Non-pigmented ciliary epithelial cell (primary cell): Measurements from ENCODE around the gene DIP2B.

ENCODE experiments used
- DNase-seq: peaks from one replicate; pipeline ENCODE4 v3.0.0-alpha.2; 2010; ENCODE audit warnings: low read depth

Gene DIP2B

DNA sequence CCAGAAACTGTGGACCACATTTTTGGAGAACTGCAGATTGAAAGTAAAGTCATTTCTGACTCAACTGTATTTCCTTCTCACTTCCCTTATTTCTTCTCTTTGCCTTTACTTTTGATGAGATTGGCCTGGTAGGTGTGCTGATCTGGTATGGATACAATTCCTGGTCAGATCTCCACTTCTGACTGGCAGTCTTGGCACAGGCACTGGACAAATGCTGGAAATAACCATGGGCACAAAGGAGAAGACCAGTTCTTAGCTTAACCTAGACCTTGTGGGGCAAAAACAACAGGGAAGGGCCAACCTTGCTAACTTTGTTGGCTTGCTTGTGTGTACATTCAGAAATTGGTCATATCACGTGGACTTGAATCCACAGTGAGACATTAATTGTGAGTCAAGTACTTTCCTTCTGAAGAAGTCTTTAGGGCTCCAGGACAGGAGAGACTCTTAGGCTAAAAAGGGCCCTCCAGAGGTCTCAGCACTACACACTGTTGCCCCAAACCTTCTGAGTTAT is 75.0 kb downstream of the DIP2B start:
- DNase-seq, result no peak

DNA sequence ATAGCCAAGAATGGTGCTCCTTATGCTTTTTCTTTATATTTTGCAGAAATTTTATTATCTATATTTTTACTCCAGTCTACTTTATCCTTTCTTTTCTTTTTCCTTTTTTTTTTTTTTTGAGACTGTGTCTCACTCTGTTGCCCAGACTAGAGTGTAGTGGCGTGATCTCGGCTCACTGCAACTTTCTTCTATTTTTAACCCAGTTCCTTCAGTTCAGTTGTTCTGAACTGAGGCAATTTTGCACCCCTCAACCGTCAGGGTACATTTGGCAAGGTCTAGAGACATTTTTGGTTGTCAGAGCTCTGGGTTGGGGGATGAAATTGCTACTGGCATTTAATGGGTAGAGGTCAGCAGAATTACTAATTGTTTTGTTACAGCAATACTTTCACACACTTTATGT is 75.7 kb downstream of the DIP2B start:
- DNase-seq, result no peak

GRCh38 chr12:50581226-50582184 is 76.7 kb downstream of the DIP2B start:
- DNase-seq, result peak; percentile 77

GRCh38 chr12:50584135-50584534 is 79.3 kb downstream of the DIP2B start:
- DNase-seq, result no peak

DNA sequence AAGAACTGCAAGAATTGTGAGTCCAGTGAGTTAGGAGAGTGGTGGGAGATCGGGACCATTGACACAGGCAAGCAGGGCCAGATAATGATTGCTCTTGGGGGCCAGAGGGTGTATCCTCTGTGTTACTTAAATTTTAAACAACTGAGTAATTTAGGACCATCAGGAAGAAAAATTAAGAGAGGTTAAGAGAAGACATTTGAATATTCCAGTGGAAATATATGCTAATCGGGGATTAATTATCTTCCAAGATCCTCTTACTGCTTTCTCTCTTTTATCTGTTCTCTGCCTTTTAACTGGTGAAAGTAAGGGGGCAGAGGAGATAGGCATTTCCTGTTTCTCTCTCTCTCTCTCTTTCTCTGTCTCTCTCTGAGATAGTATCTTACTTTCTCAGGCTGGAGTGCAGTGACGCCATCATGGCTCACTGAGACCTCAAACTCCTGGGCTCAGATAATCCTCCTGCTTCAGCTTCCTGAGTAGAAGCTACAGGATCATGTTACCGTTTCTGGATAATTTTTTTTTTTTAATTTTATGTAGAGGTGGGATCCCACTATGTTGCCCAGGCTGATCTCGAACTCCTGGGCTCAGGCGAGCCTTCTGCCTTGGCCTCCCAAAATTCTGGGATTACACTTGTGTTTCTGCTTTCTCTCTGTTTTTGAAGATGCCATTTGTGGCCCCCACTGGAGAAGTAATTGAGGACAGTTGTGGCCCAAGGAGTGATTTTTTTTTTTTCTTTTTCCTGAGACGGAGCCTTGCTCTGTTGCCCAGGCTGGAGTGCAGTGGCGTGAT is 85.1 kb downstream of the DIP2B start:
- peak; percentile 87 for DNase-seq

- no peak for DNase-seq
Observed at GRCh38 chr12:50590869-50591268, 86.1 kb downstream of the DIP2B start.

- no peak for DNase-seq
Observed at GRCh38 chr12:50595667-50596066, 90.9 kb downstream of the DIP2B start.

DNA sequence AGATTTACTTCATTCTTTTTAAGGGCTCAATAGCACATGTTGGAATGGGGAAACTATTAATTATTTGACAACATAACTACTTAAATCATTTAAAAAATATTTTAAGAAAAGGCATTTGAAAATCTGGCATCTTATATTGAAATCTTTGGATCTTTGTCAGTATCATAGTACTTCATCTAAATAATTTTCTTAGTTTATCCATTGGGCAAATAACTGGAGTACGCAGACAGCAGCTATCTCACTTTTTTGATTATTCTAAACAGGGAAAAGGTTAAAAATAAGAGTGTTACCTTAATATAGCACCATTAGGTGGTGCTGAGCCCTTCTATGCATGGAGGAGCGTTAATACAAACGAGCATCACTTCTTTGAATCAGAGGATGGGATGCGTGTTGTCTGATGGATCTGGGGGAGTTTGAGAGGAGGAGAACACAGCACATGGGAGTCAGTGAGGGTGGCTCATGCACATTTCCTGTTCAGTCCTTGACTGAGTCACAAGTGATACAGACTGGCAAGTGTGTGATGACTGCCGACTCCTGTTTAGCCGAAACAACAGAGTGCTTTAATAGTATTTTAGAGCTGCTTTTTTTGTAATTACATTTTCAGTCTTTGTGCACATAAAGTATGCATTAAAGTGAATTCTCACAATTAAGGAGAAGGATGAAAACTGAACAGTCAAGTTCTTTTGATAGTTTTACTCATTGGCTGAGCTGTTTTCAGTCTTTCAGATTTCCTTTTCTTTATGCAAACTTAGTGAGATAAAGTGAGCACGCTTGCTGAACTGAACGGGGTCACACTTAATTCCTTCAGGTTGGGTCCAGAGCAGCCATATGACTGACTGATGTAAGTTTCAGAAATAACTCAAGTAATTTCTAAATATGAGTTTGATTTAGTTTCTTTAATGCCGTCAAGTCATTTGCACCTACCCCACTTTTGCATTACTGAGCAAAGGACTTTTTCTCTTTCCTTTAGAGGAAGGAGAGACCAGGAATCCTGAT is 92.7 kb downstream of the DIP2B start:
- peak; percentile 63 for DNase-seq

- DNase-seq, result no peak
Observed at GRCh38 chr12:50598321-50598862, 93.6 kb downstream of the DIP2B start.

DNA sequence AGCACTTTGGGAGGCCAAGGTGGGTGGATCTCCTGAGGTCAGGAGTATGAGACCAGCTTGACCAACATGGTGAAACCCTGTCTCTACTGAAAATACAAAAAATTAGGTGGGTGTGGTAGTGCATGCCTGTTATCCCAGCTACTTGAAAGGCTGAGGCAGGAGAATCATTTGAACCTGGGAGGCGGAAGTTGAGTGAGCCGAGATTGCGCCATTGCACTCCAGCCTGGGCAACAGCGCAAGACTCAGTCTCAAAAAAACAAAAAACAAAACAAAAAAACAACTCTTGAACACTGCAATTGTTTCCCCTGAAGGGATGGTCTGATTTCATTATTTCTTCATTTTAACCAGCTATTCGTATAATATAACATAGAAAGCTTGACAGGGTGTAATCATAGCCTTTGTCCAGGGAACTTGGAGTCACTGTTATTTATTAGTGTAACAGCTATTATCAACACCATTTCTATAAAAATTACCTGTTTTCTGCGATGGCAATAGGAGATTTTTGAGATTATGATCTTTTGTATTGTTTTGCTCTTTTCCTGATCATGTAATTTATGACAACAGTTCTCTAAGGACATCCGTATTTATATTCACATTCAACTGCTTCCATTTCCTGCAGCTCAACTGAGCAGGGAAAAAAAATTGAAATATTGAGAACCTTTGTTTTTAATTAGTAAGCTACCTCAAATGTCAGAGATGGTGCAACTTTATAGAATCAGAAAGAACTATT is 94.7 kb downstream of the DIP2B start:
- DNase-seq, result no peak

DNA sequence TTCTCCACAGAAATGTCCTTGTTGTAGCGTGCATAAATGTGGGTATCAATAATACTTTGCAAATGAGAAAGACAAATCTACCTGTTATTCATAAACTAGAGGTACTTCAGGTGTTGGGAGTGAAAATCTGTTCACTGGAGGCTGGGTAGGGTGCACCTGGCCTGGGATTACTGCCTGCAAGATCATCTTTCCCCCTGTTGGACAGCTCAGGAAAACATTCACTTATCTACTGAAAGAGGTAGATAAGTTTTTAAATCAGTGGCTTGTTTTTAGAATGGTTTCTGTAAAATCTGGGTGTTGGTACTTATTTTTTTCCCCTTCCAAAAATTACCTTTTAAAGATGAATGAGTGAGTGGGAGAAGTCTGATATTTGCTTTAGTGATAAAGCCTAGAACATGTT is 95.6 kb downstream of the DIP2B start:
- no peak for DNase-seq

DNA sequence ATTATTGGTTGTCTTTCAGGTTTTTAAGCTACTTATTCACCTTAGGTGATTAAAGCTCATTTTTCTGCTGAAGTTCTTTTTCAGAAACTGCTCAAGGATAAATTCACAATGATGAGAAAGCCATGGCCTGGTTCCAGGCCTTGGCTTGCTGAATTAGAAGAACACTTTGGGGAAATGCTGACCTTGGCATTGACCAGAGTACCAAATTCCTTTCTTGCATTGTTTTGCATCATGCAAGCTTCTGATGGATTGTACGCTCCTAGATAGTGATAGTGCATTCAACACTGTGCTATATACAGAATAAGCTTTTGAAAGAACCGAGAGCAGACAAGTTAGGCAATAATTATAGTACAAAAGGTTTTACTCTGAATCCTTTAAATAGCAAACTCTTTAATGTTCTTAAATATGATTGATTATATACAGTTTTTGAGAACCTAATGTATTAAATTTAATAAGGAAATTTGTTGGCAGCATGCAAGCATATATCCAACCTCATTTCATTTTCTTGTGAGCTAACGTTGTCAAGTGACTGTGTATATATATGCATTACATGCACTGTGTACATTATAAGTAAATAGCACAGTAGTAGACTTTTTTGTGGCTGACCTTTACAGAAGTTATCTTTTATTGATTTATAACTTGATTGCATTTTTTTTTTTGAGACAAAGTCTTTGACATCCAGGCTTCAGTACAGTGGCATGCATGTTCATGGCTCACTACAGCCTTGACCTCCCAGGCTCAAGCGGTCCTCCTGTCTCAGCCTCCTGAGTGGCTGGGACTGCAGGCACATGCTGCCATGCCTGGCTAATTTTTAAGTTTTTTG is 99.2 kb downstream of the DIP2B start:
- DNase-seq, result no peak

- no peak for DNase-seq
Observed at GRCh38 chr12:50604640-50604920, 99.8 kb downstream of the DIP2B start.

DNA sequence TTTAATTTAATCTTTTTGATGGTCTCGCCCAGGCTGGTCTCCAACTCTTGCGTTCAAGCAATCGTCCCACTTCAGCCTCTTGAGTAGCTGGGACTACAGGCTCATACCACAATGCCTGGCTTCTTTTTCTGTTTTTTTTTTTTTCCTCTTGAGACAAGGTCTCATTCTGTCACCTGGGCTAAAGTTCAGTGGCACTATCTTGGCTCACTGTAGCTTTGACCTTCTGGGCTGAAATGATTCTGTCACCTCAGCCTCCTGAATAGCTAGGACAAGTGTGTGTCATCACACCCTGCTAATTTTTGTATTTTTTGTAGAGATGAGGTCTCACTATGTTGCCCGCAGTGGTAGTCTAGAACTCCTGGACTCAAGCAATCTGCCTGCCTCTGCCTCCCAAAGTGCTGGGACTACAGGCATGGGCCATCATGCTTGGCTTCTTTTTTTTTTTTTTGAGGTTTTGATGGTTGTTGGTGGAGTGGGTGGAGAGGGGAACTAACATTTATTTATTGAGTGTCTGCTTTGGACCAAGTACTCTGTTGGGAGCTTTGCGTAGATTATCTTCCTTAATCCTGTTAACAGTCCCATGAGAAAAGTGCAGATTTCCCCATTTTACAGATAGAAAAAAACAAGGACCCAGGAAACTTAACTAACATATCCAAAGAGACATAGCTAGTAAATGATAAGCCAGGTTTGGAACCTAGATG is 102.0 kb downstream of the DIP2B start:
- DNase-seq, result no peak

GRCh38 chr12:50609292-50609874 is 104.6 kb downstream of the DIP2B start:
- no peak for DNase-seq

- no peak for DNase-seq
Observed at GRCh38 chr12:50610171-50610570, 105.4 kb downstream of the DIP2B start.

DNA sequence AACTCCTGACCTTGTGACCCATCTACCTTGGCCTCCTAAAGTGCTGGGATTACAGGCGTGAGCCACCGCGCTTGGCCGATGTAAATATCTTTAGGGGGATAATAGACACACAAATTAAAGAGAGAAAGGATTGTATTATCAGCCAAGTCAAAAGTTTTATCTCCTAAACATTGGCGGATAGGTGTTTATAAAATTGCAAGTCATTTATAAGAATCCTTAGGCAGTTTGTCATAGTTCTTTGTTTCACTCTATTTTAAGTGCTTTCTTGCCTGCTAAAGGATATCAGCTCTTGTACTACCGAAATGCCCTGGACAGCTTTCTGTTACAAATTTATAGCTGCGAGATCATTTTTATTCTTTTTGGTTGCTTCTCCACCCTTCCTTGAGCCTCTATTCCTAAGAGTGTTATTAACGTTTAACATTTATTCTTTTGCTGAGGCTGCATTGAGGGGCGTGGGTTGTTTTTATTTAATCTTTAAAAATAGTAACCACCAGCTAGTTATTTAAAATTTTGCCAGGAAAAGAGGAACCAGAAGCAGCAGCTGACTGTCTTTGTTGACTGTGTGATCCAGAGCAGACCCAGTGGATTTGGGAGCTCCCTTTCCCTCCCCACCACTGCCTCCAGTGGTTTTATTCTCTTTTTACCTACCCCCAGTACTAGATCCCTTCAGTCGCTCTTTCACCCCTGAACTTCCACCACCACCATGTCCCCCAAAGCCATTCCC is 106.4 kb downstream of the DIP2B start:
- no peak for DNase-seq

- DNase-seq, result no peak
Observed at GRCh38 chr12:50612882-50613281, 108.1 kb downstream of the DIP2B start.
